ENCODE measurements around the gene ATAD2B.
"Not testable (repeated sequence)": the region's sequence is repeated elsewhere in the genome, so short reads cannot be mapped to it uniquely, and the experiment has no call there.

ATAD2B gene

DNA sequence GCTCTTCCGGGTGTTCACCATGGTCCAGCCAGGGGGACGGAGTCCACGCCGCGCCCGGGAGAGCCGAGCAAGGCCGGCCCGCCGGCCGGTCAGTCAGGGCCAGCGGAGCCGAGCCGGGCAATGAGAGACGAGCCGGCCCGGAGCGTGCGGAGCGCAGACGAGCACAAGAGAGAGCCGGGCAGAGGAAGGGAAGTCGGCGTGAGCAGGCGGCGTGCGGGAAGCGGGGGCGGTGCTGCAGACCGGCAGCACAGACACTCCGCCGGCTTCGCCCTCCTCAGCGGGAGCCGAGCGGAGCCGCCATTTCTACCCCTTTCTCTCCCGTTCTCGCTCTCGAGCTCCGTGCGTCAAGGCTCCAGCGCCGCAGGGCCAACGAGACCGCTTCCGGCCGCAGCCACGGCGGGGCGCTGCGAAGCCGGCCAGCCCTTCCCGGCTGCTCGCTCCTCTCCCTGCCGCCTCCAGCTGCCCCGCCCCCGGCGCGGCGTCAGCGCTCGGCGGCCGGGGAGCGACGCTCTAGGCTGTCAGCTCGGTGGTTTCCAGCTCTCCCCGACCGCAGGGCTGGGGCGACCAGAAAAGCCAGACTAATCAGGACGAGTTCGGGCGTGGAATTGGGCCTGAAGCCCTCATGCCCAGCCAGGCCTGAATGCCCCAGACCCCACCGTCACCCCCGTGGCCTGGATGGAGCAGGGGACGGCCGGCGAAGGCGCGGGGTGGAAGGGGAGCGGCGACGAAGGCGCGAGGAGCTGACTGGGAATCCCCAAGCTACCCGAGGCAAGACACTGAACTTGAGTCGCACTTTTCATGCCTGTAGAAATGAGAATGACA, at the start of gene ATAD2B:
ATAD2B (minus strand) TSS at position 374 of the 822 bp plus-strand sequence; CDS start at position 21, 353 bp downstream.
- peak; percentile 81 for DNase-seq (ENCODE audit: low read depth, low spot score)

DNA sequence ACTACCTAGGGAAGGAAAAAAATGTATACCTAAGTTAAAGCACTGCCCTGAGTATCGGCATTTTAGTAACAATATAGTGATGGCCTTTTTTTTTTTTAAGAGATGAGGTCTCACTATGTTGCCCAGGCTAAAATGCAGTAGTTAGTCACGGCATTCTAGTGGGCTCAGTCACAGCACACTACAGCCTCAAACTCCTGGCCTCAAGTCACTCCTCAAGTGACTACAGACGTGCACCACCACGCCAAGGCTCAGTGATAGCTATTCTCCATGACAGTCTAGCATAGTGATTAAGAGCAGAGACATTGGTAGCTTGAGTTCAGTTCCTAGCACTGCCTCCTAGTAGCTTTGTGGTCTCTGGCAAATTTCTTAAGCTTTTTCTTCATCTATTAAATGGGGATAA, 40.9 kb upstream of the ATAD2B start:
- DNase-seq (ENCODE audit: low read depth, low spot score) = no peak

DNA sequence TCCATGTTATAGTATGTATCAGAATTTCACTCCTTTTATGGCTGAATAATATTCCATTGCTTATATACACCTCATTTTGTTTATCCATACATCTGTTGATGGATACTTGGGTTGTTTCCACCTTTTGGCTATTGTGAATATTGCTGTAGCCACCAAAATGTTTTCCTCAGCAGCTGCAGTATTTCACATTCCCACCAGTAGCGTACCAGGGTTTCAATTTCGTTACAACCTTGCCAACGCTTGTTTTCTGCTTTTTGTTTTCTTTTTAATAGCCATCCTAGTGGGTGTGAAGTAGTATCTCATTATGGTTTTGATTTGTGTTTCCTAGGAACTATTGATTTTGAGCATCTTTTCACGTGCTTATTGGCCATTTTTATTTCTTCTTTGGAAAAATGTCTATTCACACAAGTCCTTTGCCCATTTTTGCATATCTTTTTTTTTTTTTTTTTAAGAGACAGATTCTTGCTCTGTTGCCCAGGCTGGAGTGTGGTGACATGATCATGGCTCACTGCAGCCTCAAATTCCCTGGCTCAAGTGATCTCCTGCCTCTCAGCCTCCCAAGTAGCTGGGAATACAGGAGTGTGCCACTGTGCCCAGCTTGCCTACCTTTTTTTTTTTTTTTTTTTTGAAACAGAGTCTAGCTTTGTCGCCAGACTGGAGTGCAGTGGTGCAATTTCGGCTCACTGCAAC, 27.5 kb upstream of the ATAD2B start:
- no peak for DNase-seq (ENCODE audit: low read depth, low spot score)

DNA sequence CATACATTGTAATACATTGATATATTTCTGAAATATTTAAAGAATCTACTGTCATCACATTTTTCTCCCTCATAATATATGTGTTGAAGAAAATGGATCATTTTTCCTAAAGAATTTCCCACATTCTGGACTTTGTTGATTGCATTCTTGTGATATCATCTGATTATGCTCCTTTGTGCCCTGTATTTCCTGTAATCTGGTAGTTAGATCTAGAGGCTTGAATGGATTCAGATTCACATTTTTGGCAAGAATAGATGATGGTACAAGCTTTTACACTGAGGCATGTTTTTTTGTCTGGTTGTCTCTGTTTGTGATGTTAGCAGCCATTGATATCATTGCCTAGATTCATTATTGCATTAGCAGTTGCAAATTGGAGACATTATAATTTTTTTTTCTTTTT, 26.7 kb upstream of the ATAD2B start:
- no peak for DNase-seq (ENCODE audit: low read depth, low spot score)

DNA sequence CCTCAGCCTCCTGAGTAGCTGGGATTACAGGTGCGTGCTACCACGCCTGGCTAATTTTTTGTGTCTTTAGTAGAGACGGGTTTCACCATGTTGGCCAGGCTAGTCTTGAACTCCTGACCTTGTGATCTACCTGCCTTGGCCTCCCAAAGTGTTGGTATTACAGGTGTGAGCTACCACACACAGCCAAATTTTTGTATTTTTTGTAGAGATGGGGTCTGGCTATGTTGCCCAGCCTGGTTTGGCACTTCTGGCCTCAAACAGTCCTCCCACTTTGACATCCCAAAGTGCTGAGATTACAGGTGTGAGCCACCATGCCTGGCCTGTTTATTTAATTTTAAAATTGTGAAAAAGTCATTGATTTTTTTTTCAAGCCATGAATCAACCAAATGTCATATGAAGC, 25.6 kb upstream of the ATAD2B start:
- DNase-seq (ENCODE audit: low read depth, low spot score) = not testable (repeated sequence)

DNA sequence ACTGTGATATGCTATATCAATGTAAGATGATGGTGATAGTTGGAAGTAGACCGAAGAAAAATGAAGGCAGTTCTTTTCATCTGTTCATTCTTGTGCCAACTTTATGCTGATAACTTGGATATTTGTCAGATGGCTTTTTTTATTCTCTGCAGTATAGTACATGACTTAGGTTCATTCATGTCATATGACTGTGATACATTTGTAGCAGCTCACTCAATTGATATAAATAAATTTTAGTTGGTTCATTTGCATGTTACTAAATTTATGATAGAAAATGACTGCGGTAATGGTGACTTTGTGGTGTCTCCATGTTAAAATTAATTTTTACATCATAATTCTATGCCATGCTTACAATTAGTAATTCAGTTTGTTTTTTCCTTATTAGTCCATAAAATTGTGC, 20.4 kb upstream of the ATAD2B start:
- no peak for DNase-seq (ENCODE audit: low read depth, low spot score)

DNA sequence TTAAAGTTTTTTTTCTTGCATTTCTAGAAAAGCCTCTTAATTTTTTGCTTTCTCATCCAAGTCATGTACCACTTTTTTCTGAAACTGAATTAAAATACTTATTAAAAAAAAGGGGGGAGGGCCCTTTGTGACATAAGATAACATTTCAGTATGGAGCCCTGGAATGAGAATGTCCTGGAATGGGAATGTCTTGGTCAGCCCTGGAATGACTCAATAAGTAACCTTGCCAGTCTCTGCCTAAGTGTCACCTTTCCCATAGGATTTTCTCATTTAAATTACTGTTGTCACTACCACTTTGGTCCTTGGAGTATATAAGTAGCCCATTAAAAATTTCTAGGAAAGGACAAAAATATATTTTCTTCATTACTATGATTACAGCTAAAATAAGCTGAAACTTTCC, 18.1 kb upstream of the ATAD2B start:
- no peak for DNase-seq (ENCODE audit: low read depth, low spot score)

DNA sequence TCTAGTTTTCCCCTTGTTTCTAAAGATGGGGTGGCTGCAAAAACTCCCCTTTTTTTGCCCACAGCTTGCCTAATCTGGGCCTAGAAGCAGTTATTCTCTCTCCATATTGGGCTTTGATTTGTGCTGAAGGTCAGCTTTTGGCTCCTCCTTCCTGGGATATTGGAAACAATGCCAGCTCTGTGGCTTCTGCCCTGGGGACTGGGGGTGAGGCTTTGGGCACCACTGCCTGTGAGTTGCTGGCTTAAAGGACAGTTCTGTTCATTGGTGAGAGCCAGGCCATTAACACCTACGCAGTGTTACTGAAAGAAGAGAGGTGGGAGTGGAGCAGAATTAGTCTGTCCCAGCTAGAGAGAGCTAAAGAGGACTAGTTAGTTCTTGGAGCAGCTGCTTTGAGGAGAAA, 17.6 kb upstream of the ATAD2B start:
- no peak for DNase-seq (ENCODE audit: low read depth, low spot score)

DNA sequence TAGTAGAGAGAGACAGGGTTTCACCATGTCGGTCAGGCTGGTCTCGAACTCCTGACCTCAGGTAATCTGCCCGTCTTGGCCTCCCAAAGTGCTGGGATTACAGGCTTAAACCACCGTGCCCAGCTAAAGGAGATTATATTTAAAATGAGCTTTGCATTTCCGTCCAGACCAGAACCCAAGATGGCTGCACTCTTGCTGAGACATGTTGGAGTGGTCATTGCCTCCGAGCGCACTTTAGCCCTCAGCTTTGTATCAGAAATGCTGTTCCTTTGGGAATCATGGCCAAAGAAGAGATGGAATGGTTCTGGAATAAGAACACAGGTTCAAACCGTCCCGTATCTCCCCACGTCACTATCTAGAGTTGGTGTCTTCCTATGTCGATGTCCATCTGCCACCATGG, 16.7 kb upstream of the ATAD2B start:
- no peak for DNase-seq (ENCODE audit: low read depth, low spot score)

DNA sequence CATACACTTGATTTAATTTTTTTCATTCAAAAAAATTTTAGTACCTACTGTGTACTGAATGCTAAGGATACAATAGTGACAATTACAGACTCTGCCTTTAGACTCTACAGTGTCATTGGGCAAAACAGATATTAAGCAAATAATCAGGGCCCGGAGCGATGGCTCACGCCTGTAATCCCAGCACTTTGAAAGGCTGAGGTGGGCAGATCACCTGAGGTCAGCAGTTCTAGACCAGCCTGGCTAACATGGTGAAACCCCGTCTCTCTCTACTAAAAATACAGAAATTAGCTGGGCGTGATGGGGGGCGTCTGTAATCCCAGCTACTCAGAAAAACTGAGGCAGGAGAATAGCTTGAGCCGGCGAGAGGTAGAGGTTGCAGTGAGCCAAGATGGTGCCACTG, 14.7 kb upstream of the ATAD2B start:
- DNase-seq (ENCODE audit: low read depth, low spot score) = no peak

DNA sequence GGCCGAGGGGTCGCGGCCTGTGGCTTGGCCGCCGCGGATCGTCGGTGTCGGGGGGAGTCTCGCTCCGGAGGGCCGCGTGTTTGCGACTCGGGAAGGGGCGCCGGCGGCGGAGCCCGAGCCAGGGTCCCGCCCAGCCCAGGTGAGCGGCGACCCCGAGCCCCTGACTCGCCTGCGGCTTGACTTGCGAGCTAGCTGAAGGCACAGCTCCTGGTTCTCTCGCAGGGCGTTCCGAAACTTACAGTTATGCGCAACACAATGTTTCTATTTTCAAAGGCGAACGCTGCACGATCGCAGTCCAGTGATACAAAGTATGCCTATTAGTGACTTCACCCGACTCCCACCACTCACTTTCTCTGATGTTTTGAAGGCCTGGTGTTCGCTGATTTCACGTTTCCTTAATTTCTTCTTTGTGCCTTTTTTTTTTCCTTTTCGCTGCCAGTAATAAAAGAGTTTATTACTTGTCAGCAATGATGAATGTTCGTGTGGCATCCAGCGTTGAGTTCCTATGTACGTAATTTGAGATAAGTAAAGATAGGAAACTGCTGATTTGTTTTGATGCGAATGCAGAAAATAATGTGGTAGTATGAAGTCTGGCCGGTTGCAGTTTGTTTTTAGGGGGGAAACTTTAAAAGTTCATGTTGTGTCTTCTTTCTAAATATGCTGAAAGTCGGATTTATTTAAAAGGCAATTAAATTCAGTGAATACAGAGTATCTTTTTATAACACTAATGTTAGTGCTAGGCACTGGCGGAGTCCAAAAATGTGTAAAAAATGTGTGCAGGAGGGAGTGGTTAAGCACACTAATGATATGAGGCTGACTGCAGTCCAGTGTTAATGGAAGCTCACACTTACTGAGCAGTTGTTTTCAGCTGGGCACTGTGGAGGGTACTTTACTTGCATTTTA, 14.0 kb upstream of the ATAD2B start:
- no peak for DNase-seq (ENCODE audit: low read depth, low spot score)

DNA sequence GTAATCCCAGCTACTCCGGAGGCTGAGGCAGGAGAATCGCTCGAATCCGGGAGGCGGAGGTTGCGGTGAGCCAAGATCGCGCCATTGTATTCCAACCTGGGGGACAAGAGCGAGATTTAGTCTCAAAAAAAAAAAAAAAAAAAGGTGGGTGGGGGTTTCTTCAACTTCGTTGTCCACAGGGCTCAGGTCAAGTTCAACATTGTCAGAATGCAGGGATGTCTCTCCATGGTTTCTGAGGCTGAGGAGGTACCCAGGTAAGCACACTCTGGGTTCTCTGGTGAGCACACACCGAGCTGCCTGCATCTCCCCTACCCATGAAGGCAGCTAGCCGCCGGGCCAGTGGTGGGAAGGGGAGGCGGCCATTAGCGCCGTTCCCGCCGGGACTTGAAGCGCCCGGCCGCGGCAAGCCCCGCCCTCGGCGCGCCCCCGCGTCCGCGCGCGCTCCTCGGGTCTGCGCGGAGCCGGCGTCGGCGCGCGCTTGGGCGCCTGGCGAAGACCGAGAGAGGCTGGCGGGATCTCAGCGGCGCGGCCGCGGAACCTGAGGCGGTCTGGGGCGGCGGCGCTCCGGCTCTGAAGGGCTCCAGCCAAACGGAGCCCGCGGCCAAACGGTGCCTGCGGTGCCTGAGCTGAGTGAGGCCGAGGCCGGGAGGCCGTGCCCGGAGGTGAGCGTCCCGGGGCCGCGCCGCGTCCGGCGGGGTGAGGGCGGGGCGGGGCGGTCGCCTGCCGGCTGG, 13.2 kb upstream of the ATAD2B start, which contains the start of gene UBXN2A:
UBXN2A (plus strand) TSS at position 477 of the 731 bp plus-strand sequence. CDS start 17,852 bp downstream, outside the sequence.
- DNase-seq (ENCODE audit: low read depth, low spot score) = peak; percentile 47

DNA sequence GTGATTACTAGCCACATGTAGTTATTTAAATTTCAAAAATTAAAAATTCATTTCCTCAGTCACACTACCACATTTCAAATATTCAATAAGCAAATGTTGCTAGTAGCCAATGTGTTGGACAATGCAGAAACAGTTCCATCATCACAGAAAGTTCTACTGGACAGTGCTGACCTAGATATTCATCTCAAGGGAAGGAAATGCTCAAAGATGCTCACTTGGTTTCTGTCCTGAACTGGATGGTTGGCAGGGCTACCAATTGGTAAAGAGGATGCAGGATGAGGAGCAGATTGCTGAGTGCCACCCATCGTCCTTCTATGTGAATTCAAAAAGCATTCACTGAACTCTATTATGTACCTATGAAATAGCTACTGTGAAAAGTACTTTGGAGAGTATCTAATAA, 7.3 kb upstream of the ATAD2B start:
- DNase-seq (ENCODE audit: low read depth, low spot score) = no peak

DNA sequence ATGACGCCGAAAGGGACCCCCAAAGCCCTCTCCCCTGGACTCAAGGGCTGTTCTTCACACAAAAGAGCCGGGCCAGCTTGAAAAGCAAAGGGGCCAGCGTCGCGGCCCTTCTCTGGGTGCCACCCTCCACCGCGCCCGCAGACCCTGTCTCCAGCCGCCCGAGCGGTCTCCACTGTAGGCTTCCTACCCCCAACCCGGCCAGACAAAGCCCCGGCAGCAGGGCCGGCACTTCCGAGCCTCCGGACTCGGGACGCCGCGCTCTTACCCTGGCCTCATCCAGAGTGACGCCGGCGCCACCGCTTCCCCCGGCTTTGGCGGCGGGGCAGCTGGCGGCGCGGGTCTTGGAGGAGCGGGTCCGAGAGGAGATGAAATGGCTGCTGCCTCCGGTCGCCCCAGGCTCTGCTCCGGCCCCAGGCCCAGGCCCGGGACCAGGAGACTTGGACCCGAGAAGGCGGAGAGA, 603 bp downstream of the ATAD2B start:
- no peak for DNase-seq (ENCODE audit: low read depth, low spot score)

DNA sequence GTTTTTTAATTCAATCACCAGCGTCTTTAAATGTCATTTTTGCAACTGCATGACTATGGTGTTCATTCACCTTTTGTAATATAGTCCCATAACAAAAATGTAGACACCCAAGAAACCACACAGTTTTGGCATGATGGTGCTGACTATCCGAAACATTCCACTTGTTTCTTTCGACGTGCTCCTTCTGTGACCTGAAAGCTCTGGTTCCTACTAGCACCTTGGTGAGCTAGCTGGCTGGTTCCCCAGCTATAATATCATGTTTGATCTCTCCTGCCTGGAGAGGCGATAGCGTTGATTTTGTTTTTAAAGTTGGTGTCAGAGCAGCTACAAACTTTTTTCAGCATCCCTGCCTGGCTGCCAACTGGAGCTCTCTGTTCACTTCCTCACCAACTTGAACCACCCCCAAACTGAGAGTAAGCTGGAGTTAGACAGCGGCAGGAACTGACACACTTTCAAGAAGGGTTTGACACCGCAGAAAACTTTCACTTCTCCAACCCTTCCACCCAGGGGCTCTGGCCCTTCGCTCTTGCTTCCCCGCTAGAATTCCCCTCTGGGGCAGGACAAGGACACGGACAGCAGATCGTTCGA, 1.1 kb downstream of the ATAD2B start:
- DNase-seq (ENCODE audit: low read depth, low spot score) = peak; percentile 28

DNA sequence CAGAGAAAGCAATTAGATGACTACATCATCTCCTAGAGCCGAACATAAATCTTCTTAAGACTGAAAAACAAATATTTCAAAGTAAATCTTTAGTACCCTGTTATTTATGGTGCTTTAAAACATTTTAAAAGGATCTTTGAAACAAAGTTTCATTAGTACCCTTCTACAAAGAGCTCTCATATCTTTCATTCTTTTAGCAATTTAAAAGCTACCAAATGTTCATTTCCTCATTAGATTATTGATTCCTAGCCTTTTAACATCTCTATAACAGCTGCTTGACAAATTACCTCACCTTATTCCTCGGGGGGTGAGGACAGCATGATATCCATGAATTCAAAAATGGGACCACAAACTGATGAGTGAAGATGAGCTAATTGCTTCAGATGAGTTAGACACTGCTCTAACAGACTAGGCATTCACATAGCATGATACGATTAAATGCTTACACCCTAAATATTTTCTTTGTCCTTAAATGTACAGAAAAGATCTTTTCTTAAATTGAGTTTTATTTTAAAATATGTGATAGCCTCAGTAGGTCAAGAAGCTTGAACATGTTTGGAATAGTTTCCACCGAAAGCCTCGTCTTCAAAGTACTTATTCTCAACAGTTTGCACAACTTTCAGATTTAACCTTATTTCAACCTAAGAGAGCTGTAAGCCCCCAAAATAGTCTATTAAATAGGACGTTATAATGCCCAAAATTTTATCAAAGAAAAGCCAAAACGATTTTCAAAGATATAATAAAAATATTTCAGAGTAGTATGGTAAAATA, 2.1 kb downstream of the ATAD2B start:
- no peak for DNase-seq (ENCODE audit: low read depth, low spot score)

DNA sequence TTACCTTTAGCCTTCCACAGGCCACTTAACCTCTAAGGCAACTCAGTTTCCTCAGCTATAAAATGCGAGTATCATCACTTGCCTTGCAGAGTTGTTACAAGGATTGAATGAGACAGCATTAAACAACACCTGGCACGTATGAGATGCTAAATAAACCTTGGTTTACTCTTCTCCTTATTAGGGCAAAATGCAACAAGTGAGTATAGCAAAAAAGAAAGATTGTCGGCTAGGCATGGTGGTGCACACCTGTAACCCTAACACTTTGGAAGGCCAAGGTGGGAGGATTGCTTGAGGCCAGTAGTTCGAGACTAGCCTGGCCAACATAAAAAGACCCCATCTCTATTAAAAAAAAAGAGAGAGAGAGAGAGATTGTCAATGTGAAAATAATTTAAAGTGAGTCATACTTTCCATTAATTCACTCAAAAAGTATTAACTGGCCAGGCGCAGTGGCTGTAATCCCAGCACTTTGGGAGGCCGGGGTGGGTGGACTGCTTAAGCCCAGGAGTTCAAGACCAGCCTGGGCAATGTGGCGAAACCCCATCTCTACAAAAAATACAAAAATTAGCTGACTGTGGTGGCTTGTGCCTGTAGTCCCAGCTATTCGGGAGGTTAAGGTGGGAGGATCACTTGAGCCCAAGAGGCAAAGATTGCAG, 8.0 kb downstream of the ATAD2B start:
- DNase-seq (ENCODE audit: low read depth, low spot score) = no peak

DNA sequence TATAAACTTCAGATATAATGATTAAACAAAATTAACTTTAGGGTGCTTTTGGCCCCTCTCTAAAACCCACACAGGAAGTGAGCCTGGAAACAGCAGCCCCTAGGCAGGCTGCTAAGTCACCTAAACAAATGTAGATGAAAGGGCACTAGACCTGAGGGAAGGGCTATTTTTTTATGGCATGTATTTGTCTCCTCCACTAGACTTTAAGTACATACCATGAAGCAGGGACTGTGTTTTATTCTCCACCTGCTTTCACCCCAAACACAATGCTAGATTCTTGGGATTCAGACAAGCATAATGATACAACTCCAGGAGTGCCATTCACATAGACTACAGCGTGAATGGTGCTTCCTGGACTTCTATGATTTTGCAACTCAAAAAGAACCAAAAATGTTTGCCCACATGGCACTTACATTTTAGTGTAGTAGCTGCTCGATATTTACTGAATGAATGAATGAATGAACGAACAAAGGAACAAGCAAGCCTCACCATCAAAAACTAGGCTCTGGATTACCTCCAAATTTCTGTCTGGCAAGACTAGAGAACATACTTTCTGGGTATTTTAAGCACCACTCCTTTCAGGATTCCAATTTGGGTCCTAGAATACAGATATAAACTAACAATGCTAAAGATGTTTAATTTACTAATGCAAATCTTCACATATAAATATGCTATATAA, 10.1 kb downstream of the ATAD2B start:
- DNase-seq (ENCODE audit: low read depth, low spot score) = no peak

DNA sequence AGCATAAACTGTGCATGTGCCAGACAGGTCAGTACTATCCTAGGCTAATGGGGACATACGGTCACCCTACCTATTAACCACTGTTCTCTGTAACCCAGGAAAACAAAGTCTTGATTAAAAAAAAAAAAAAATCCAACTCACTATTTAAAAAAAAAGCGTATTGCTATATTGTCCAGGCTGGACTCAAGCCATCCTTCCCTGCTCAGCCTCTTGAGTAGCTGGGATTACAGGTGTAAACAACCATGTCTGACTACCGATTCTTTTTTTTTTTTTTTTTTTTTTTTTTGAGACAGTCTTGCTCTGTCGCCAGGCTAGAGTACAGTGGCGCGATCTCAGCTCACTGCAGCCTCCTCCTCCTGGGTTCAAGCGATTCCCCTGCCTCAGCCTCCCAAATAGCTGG, 11.6 kb downstream of the ATAD2B start:
- no peak for DNase-seq (ENCODE audit: low read depth, low spot score)

Measured in activated CD4-positive, CD25-positive, alpha-beta regulatory T cell treated with anti-CD3 and anti-CD28 coated beads, Interleukin-2, amount 50 U/mL, for 16 hours (primary cell).